Neuronal stem cell (in vitro differentiated cells): ENCODE measurements around the gene ZNF280A.
"Not testable (repeated sequence)": the region's sequence is repeated elsewhere in the genome, so short reads cannot be mapped to it uniquely, and the experiment has no call there.

Experiments used
- DNase-seq: peaks from one replicate; pipeline ENCODE4 v3.0.0-alpha.2; 2013; ENCODE audit warnings: low spot score
- H2AFZ ChIP-seq: one replicate; pipeline ENCODE4 v1.6.1; 2013; ENCODE audit warnings: mild to moderate bottlenecking, low read length, inconsistent platforms
- H2AK5ac ChIP-seq: 2 replicates; pipeline ENCODE4 v1.6.1; 2013; ENCODE audit warnings: low read depth, mild to moderate bottlenecking, inconsistent platforms, low read length, moderate library complexity, mixed read lengths
- H2BK120ac ChIP-seq: 2 replicates; pipeline ENCODE4 v1.6.1; 2013; ENCODE audit warnings: low read depth, mild to moderate bottlenecking, inconsistent platforms, low read length, moderate library complexity, mixed read lengths
- H2BK12ac ChIP-seq: one replicate; pipeline ENCODE4 v1.6.1; 2013; ENCODE audit warnings: low read length, inconsistent platforms
- H2BK15ac ChIP-seq: 2 replicates; pipeline ENCODE4 v1.6.1; 2013; ENCODE audit warnings: mild to moderate bottlenecking, low read length, inconsistent platforms, mixed read lengths
- H2BK5ac ChIP-seq: one replicate; pipeline ENCODE4 v1.6.1; 2013; ENCODE audit warnings: inconsistent platforms, mild to moderate bottlenecking, low read length, moderate library complexity
- H3K14ac ChIP-seq: one replicate; pipeline ENCODE4 v1.6.1; 2013; ENCODE audit warnings: low read length, inconsistent platforms
- H3K18ac ChIP-seq: 2 replicates; pipeline ENCODE4 v1.6.1; 2013; ENCODE audit warnings: low read length, inconsistent platforms
- H3K23ac ChIP-seq: 2 replicates; pipeline ENCODE4 v1.6.1; 2013; ENCODE audit warnings: low read depth, mild to moderate bottlenecking, mixed read lengths, low read length, inconsistent platforms; ENCODE audit not compliant: poor library complexity
- H3K27ac ChIP-seq: replicated peaks from 3 replicates; pipeline ENCODE4 v1.5.1; 2013; ENCODE audit warnings: low read length, inconsistent platforms
- H3K27me3 ChIP-seq, 3 experiments: 2 replicates each; pipeline ENCODE4 v1.6.1; 2013; ENCODE audit warnings: low read length in 3 of 3, mild to moderate bottlenecking in 2 of 3, inconsistent platforms in 1 of 3, low read depth in 1 of 3, mixed read lengths in 1 of 3, moderate library complexity in 1 of 3; ENCODE audit not compliant: control insufficient read depth in 3 of 3, insufficient read depth in 3 of 3
- H3K36me3 ChIP-seq, 2 donors: replicated peaks in 1 of 2; 2 replicates each; pipeline ENCODE4 v1.6.1; 2013; ENCODE audit warnings: low read length in 2 of 2; ENCODE audit not compliant: control insufficient read depth in 2 of 2, insufficient read depth in 2 of 2
- H3K4ac ChIP-seq: 2 replicates; pipeline ENCODE4 v1.6.1; 2013; ENCODE audit warnings: inconsistent platforms, mild to moderate bottlenecking, low read length, moderate library complexity
- H3K4me1 ChIP-seq, 2 donors: 1 replicate in 1 of 2; 2 replicates in 1 of 2; pipeline ENCODE4 v1.6.1; 2013; ENCODE audit warnings: low read length in 2 of 2, low read depth in 1 of 2; ENCODE audit not compliant: control insufficient read depth in 2 of 2, insufficient read depth in 1 of 2
- H3K4me2 ChIP-seq: one replicate; pipeline ENCODE4 v1.6.1; 2013; ENCODE audit warnings: mild to moderate bottlenecking, low read length, inconsistent platforms; ENCODE audit not compliant: insufficient read depth, poor library complexity, severe bottlenecking
- H3K4me3 ChIP-seq, 2 donors: 2 replicates each; pipeline ENCODE4 v1.5.1; 2013; ENCODE audit warnings: low read length in 2 of 2, mild to moderate bottlenecking in 2 of 2, inconsistent platforms in 1 of 2, moderate library complexity in 1 of 2
- H3K79me1 ChIP-seq: one replicate; pipeline ENCODE4 v1.6.1; 2013; ENCODE audit warnings: low read depth, mild to moderate bottlenecking, inconsistent platforms, low read length, moderate library complexity
- H3K9ac ChIP-seq: one replicate; pipeline ENCODE4 v1.6.1; 2013; ENCODE audit warnings: mild to moderate bottlenecking, low read depth, low read length, inconsistent platforms; ENCODE audit not compliant: poor library complexity
- H3K9me3 ChIP-seq, 2 donors: replicated peaks in 1 of 2; 2 replicates each; pipeline versions ENCODE3 to v1.6.1; 2013; ENCODE audit warnings: low read length in 2 of 2, mild to moderate bottlenecking in 2 of 2, inconsistent platforms in 1 of 2, low read depth in 1 of 2, mixed read lengths in 1 of 2, moderate library complexity in 1 of 2; ENCODE audit not compliant: control insufficient read depth in 2 of 2, insufficient read depth in 1 of 2
- H4K8ac ChIP-seq: one replicate; pipeline ENCODE4 v1.6.1; 2013; ENCODE audit warnings: low read depth, mild to moderate bottlenecking, inconsistent platforms, low read length, moderate library complexity
- H4K91ac ChIP-seq: one replicate; pipeline ENCODE4 v1.6.1; 2013; ENCODE audit warnings: low read length, low read depth, mild to moderate bottlenecking, inconsistent platforms; ENCODE audit not compliant: poor library complexity
- WGBS, 2 donors: extraction: QIAGEN DNeasy Blood & Tissue Kit; methylation state at CpG; one replicate each; pipeline ENCODE4 v1.1.7; 2013; ENCODE audit warnings: missing lambda C conversion rate in 2 of 2, mixed read lengths in 1 of 2; ENCODE audit not compliant: insufficient read length in 2 of 2, insufficient replicate concordance in 1 of 2; ENCODE audit errors: extremely low coverage in 2 of 2; 5-methylcytosine and 5-hydroxymethylcytosine counted together

Gene ZNF280A

DNA sequence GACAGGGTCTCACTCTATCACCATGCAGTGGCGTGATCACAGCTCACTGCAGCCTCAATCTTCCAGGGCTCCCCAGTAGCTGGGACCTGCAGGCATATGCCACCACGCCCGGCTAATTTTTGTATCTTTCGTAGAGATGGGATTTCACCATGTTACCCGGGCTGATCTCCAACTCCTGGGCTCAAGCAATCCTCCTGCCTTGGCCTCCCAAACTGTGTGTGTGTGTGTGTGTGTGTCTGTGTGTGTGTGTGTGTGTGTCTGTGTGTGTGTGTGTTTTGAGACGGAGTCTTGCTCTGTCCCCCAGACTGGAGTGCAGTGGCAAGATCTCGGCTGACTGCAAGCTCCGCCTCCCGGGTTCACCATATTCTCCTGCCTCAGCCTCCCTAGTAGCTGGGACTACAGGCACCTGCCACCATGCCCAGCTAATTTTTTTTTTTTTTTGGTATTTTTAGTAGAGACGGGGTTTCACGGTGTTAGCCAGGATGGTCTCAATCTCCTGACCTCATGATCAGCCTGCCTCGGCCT is 12.5 kb upstream of the ZNF280A start:
- not testable (repeated sequence) for H3K14ac ChIP-seq, H3K9ac ChIP-seq, H3K27me3 ChIP-seq, H2AK5ac ChIP-seq, H2BK120ac ChIP-seq, H4K91ac ChIP-seq, H3K23ac ChIP-seq, H3K4me1 ChIP-seq, DNase-seq, H3K4ac ChIP-seq, H3K4me3 ChIP-seq, H3K79me1 ChIP-seq, H3K36me3 ChIP-seq, H2BK15ac ChIP-seq, H3K18ac ChIP-seq, H2BK12ac ChIP-seq, H2BK5ac ChIP-seq, H3K4me2 ChIP-seq, H2AFZ ChIP-seq, H3K9me3 ChIP-seq, H3K27ac ChIP-seq, H4K8ac ChIP-seq
- WGBS, 2 donors, result no CpG with 5 or more reads among the region's 12 CpGs

DNA sequence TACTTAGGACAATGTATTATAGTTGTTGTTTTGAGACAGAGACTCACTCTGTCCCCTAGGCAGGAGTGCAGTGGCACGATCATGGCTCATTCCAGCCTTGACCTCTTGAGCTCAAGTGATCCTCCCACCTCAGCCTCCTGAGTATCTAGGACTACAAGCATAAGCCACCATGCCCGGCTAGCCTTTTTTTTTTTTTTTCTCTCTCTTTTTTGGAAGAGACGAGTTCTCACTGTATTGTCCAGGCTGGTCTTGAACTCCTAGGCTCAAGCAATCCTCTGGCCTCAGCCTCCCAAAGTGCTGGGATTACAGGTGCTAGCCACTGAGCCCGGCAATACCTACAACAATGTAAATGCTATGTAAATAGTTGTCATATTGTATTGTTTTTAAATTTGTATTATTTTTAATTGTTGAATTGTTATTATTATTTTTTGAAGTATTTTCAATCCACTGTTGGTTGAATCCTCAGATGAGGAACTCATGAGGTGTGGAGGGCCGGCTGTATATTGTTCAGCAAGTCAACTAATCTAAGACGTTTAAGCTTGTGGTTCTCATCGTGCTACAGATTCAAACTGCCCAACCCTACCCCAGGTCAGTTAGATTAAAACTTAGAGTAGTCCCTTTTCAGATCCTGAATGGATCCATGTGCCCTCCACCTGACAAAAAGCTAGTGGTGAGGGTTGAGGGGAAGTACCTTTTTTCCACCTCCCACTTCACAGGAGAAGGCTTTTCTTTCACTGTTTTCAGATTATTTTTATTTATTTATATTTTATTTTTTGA is 11.9 kb upstream of the ZNF280A start:
- Histone ChIP-seq H3K27ac (no peak overlapping the region), H3K4me1 (no peaks in the 10 kb centered on the region), H3K27me3 (no peaks in the 10 kb centered on the region)

DNA sequence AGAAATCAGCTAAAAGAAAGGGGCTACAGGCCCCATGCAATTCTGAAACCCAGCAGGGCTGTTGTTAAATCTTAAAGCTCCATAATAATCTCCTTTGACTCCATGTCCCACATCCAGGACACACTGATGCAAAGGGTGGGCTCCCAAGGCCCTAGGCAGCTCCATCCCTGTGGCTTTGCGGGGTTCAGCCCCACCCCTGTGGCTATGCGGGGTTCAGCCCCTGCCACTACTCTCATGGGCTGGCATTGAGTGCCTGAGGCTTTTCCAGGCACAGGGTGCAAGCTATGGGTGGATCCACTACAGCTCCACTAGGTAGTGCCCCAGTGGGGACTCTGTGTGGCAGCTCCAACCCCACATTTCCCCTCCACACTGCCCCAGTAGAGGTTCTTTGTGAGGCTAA is 8.7 kb upstream of the ZNF280A start:
- Histone ChIP-seq H2BK5ac (no peak overlapping the region), H3K4ac (no peak overlapping the region), H2BK12ac (no peak overlapping the region), H2BK15ac (no peak overlapping the region), H4K91ac (no peak overlapping the region), H3K9ac (no peak overlapping the region), H3K14ac (no peak overlapping the region), H3K4me2 (no peak overlapping the region), H3K27ac (no peak overlapping the region), H3K9me3 (peaks cover 0 to 2% of the 10 kb centered on the region in 2 donors), H3K4me1 (no peaks in the 10 kb centered on the region), H3K27me3 (peaks cover 0 to 4% (median 3%) of the 10 kb centered on the region in 3 experiments), H3K18ac (no peak overlapping the region), H2AFZ (no peak overlapping the region), H3K4me3 (no peak overlapping the region), H3K79me1 (no peaks in the 10 kb centered on the region), H2BK120ac (no peak overlapping the region), H3K36me3 (no peaks in the 10 kb centered on the region), H3K23ac (no peak overlapping the region), H4K8ac (no peak overlapping the region), H2AK5ac (no peak overlapping the region)
- no peak for DNase-seq
- no CpG with 5 or more reads among the region's 2 CpGs for WGBS, 2 donors

More for the DNA sequence above, 11.9 kb upstream of the ZNF280A start:
- Histone ChIP-seq H3K36me3 (no peaks in the 10 kb centered on the region), H3K4me3 (no peak overlapping the region), H3K9ac (no peak overlapping the region), H3K4me2 (no peak overlapping the region), H2AFZ (no peak overlapping the region), H3K4ac (no peak overlapping the region), H2BK15ac (no peak overlapping the region), H2BK12ac (no peak overlapping the region), H3K23ac (no peak overlapping the region), H3K18ac (no peak overlapping the region), H4K8ac (no peak overlapping the region), H3K79me1 (no peaks in the 10 kb centered on the region), H2AK5ac (no peak overlapping the region), H2BK120ac (no peak overlapping the region), H3K9me3 (peaks cover 0 to 2% of the 10 kb centered on the region in 2 donors), H3K14ac (no peak overlapping the region), H4K91ac (no peak overlapping the region), H2BK5ac (no peak overlapping the region)
- no CpG with 5 or more reads among the region's 7 CpGs for WGBS, 2 donors
- no peak for DNase-seq

DNA sequence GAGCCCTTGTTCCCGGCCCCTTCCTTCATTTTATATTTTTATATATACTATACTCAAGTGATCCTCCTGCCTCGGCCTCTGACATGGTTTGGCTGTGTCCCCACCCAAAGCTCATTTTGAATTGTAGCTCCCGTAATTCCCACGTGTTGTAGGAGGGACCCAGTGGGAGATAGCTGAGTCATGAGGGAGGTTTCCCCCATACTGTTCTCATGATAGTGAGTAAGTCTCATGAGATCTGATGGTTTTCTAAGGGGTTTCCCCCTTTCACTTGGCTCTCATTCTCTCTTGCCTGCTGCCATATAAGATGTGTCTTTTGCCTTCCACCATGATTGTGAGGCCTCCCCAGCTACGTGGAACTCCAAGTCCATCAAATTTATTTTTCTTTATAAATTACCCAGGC is 7.2 kb upstream of the ZNF280A start:
- Histone ChIP-seq H4K91ac (no peak overlapping the region), H2AFZ (no peak overlapping the region), H2AK5ac (no peak overlapping the region), H3K27me3 (peaks cover 0 to 4% (median 3%) of the 10 kb centered on the region in 3 experiments), H3K79me1 (no peaks in the 10 kb centered on the region), H3K14ac (no peak overlapping the region), H3K4me1 (no peaks in the 10 kb centered on the region), H2BK15ac (no peak overlapping the region), H2BK120ac (no peak overlapping the region), H4K8ac (no peak overlapping the region), H3K9ac (no peak overlapping the region), H2BK5ac (no peak overlapping the region), H3K9me3 (peaks cover 0 to 2% of the 10 kb centered on the region in 2 donors), H3K4ac (no peak overlapping the region), H3K27ac (no peak overlapping the region), H3K36me3 (no peaks in the 10 kb centered on the region), H2BK12ac (no peak overlapping the region), H3K4me2 (no peak overlapping the region), H3K18ac (no peak overlapping the region), H3K23ac (no peak overlapping the region), H3K4me3 (no peak overlapping the region)
- no CpG with 5 or more reads among the region's 5 CpGs for WGBS, 2 donors
- DNase-seq, result no peak
